Subcutaneous abdominal adipose tissue (tissue), 5 donors: ENCODE results near the gene JPH2.
A peak's percentile ranks its signal among the peaks of the same experiment; 100 is the strongest.
"Not testable (repeated sequence)": the region's sequence is repeated elsewhere in the genome, so short reads cannot be mapped to it uniquely, and the experiment has no call there.

Experiments
- H3K27ac ChIP-seq: one replicate; pipeline ENCODE4 v1.7.0; 2013; ENCODE audit warnings: low read depth, mild to moderate bottlenecking, inconsistent platforms, low read length, moderate library complexity
- H3K27me3 ChIP-seq, 5 donors: one replicate each; pipeline ENCODE4 v1.7.0; 2013; ENCODE audit warnings: low read length in 5 of 5, inconsistent platforms in 1 of 5; ENCODE audit not compliant: control insufficient read depth in 5 of 5, insufficient read depth in 4 of 5
- H3K36me3 ChIP-seq, 5 donors: one replicate each; pipeline ENCODE4 v1.7.0; 2013; ENCODE audit warnings: low read length in 5 of 5; ENCODE audit not compliant: control insufficient read depth in 5 of 5, insufficient read depth in 5 of 5
- H3K4me1 ChIP-seq, 5 donors: one replicate each; pipeline ENCODE4 v1.7.0; 2013; ENCODE audit warnings: low read length in 5 of 5, mild to moderate bottlenecking in 3 of 5, moderate library complexity in 1 of 5; ENCODE audit not compliant: control insufficient read depth in 5 of 5, insufficient read depth in 5 of 5
- H3K4me3 ChIP-seq, 5 donors: one replicate each; pipeline ENCODE4 v1.7.0; 2013; ENCODE audit warnings: low read length in 5 of 5, low read depth in 1 of 5
- H3K9ac ChIP-seq, 5 donors: one replicate each; pipeline ENCODE4 v1.7.0; 2013; ENCODE audit warnings: low read length in 5 of 5, mild to moderate bottlenecking in 4 of 5, moderate library complexity in 3 of 5
- H3K9me3 ChIP-seq, 5 donors: one replicate each; pipeline ENCODE4 v1.7.0; 2013; ENCODE audit warnings: low read length in 5 of 5; ENCODE audit not compliant: control insufficient read depth in 5 of 5
- donor health status: healthy.
- donor health status: healthy.
- donor health status: healthy.
- donor health status: healthy.
- donor health status: healthy.

The JPH2 gene

GRCh38 chr20:44187054-44187771, at the start of gene JPH2:
Gene JPH2, minus strand, starts transcription at chr20:44187188. Its CDS starts 483 bp downstream, at chr20:44186705.
- H3K36me3 ChIP-seq = no peaks in the 10 kb centered on the region
- H3K4me1 ChIP-seq = peaks cover 8 to 31% (median 27%) of the 10 kb centered on the region in 5 donors
- peak within 1 kb of the TSS in 4 of 5 donors; percentile 62 to 65 (median 64) for H3K9ac ChIP-seq
- peak within 1 kb of the TSS; percentile 17 to 61 (median 52) for H3K4me3 ChIP-seq
- peak within 1 kb of the TSS; percentile 67 for H3K27ac ChIP-seq
- peaks cover 3 to 17% (median 7%) of the 10 kb centered on the region in 5 donors for H3K27me3 ChIP-seq
- no peaks in the 10 kb centered on the region for H3K9me3 ChIP-seq

GRCh38 chr20:44235702-44236101, 48.7 kb upstream of the JPH2 start:
- peaks cover 0 to 2% (median 0%) of the 10 kb centered on the region in 5 donors for H3K9me3 ChIP-seq
- no peak overlapping the region for H3K4me3 ChIP-seq
- no peak overlapping the region for H3K9ac ChIP-seq
- no peaks in the 10 kb centered on the region for H3K36me3 ChIP-seq
- H3K27me3 ChIP-seq = no peaks in the 10 kb centered on the region
- no peaks in the 10 kb centered on the region for H3K4me1 ChIP-seq
- no peak overlapping the region for H3K27ac ChIP-seq

- Histone ChIP-seq H3K36me3 (no peaks in the 10 kb centered on the region), H3K4me1 (no peaks in the 10 kb centered on the region), H3K27ac (no peak overlapping the region), H3K9ac (no peak overlapping the region), H3K9me3 (peaks cover 0 to 2% (median 0%) of the 10 kb centered on the region in 5 donors), H3K27me3 (no peaks in the 10 kb centered on the region), H3K4me3 (no peak overlapping the region)
Observed at GRCh38 chr20:44234566-44235317, 47.8 kb upstream of the JPH2 start.

- Histone ChIP-seq H3K36me3 (no peaks in the 10 kb centered on the region), H3K9me3 (peaks cover 0 to under 1% (median 0%) of the 10 kb centered on the region in 5 donors), H3K27ac (no peak overlapping the region), H3K4me1 (no peaks in the 10 kb centered on the region), H3K9ac (no peak overlapping the region), H3K4me3 (no peak overlapping the region), H3K27me3 (no peaks in the 10 kb centered on the region)
Observed at GRCh38 chr20:44233436-44234016, 46.5 kb upstream of the JPH2 start.

- not testable (repeated sequence) for H3K4me3 ChIP-seq, H3K27me3 ChIP-seq, H3K36me3 ChIP-seq, H3K9ac ChIP-seq, H3K4me1 ChIP-seq, H3K27ac ChIP-seq, H3K9me3 ChIP-seq
Observed at GRCh38 chr20:44232469-44232856, 45.5 kb upstream of the JPH2 start.

GRCh38 chr20:44231713-44232468, 44.9 kb upstream of the JPH2 start:
- Histone ChIP-seq H3K27me3 (no peaks in the 10 kb centered on the region), H3K27ac (no peak overlapping the region), H3K9ac (no peak overlapping the region), H3K4me3 (no peak overlapping the region), H3K4me1 (no peaks in the 10 kb centered on the region), H3K36me3 (no peaks in the 10 kb centered on the region), H3K9me3 (no peaks in the 10 kb centered on the region)

- Histone ChIP-seq H3K27ac (no peak overlapping the region), H3K27me3 (no peaks in the 10 kb centered on the region), H3K9me3 (no peaks in the 10 kb centered on the region), H3K36me3 (no peaks in the 10 kb centered on the region), H3K4me3 (no peak overlapping the region), H3K9ac (no peak overlapping the region), H3K4me1 (no peaks in the 10 kb centered on the region)
Observed at GRCh38 chr20:44231193-44231592, 44.2 kb upstream of the JPH2 start.

- Histone ChIP-seq H3K9me3 (no peaks in the 10 kb centered on the region), H3K9ac (no peak overlapping the region), H3K27me3 (no peaks in the 10 kb centered on the region), H3K36me3 (peaks cover 0 to 8% (median 3%) of the 10 kb centered on the region in 5 donors), H3K4me1 (no peaks in the 10 kb centered on the region), H3K4me3 (no peak overlapping the region), H3K27ac (no peak overlapping the region)
Observed at GRCh38 chr20:44228465-44229258, 41.7 kb upstream of the JPH2 start.

- H3K9me3 ChIP-seq = no peaks in the 10 kb centered on the region
- no peak overlapping the region for H3K4me3 ChIP-seq
- no peak overlapping the region for H3K9ac ChIP-seq
- H3K4me1 ChIP-seq = no peaks in the 10 kb centered on the region
- no peak overlapping the region for H3K27ac ChIP-seq
- H3K36me3 ChIP-seq = peaks cover 0 to 13% (median 3%) of the 10 kb centered on the region in 5 donors
- no peaks in the 10 kb centered on the region for H3K27me3 ChIP-seq
Observed at GRCh38 chr20:44224637-44225036, 37.6 kb upstream of the JPH2 start.
